ENCODE data around the gene DRP2.
"Not testable (repeated sequence)": the region's sequence is repeated elsewhere in the genome, so short reads cannot be mapped to it uniquely, and the experiment has no call there.

Gene DRP2, protein sequence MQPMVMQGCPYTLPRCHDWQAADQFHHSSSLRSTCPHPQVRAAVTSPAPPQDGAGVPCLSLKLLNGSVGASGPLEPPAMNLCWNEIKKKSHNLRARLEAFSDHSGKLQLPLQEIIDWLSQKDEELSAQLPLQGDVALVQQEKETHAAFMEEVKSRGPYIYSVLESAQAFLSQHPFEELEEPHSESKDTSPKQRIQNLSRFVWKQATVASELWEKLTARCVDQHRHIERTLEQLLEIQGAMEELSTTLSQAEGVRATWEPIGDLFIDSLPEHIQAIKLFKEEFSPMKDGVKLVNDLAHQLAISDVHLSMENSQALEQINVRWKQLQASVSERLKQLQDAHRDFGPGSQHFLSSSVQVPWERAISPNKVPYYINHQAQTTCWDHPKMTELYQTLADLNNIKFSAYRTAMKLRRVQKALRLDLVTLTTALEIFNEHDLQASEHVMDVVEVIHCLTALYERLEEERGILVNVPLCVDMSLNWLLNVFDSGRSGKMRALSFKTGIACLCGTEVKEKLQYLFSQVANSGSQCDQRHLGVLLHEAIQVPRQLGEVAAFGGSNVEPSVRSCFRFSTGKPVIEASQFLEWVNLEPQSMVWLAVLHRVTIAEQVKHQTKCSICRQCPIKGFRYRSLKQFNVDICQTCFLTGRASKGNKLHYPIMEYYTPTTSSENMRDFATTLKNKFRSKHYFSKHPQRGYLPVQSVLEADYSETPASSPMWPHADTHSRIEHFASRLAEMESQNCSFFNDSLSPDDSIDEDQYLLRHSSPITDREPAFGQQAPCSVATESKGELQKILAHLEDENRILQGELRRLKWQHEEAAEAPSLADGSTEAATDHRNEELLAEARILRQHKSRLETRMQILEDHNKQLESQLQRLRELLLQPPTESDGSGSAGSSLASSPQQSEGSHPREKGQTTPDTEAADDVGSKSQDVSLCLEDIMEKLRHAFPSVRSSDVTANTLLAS

DNA sequence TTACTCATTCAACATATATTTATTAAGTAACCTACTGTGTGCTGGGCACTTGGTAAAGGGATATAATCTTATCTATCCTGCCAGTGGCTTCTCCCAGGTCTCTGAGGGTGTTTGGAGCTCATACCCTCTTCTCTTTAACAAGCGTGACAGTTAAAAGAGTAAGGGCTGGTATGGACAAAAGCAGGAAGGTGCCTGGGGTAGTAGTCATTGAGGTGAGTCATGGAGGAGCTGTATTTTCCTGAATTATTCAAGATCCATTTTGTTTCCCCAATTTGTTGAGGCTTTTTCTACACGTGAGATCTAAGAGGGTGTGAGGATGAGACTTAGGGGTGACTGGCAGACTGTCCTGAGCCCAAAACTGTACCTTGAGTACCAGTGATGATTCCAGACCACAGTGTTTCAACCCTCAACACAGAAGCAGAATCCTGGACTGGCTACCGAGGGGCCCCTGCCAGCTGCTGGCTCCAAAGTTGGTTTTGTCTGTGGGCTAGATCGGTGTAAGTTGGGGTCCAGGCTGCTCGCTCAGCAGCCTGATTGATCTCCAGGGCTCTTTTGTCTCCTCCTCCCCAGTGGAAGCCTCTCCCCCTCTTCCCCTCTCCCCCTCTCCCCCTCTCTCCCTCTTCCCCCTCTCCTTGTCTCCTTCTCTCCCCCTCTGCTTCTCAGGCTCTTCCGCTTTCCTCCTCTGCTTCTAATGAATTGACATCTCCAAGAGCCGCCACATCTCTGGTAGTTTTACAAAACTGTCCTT lies at the start of gene DRP2:
DRP2 (plus strand) TSS at position 671 of the 748 bp plus-strand sequence. CDS start 11,862 bp downstream, outside the sequence.
- no peak for DNase-seq (ENCODE audit: low read depth)
- no peak within 1 kb of the TSS for H3K4me3 ChIP-seq (ENCODE audit: low read length)
- TF ChIP-seq, protein P1, sequence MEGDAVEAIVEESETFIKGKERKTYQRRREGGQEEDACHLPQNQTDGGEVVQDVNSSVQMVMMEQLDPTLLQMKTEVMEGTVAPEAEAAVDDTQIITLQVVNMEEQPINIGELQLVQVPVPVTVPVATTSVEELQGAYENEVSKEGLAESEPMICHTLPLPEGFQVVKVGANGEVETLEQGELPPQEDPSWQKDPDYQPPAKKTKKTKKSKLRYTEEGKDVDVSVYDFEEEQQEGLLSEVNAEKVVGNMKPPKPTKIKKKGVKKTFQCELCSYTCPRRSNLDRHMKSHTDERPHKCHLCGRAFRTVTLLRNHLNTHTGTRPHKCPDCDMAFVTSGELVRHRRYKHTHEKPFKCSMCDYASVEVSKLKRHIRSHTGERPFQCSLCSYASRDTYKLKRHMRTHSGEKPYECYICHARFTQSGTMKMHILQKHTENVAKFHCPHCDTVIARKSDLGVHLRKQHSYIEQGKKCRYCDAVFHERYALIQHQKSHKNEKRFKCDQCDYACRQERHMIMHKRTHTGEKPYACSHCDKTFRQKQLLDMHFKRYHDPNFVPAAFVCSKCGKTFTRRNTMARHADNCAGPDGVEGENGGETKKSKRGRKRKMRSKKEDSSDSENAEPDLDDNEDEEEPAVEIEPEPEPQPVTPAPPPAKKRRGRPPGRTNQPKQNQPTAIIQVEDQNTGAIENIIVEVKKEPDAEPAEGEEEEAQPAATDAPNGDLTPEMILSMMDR (conservative IDR thresholded peaks at IDR 0.05; ENCODE audit: low read depth, low read length), result no peak

DNA sequence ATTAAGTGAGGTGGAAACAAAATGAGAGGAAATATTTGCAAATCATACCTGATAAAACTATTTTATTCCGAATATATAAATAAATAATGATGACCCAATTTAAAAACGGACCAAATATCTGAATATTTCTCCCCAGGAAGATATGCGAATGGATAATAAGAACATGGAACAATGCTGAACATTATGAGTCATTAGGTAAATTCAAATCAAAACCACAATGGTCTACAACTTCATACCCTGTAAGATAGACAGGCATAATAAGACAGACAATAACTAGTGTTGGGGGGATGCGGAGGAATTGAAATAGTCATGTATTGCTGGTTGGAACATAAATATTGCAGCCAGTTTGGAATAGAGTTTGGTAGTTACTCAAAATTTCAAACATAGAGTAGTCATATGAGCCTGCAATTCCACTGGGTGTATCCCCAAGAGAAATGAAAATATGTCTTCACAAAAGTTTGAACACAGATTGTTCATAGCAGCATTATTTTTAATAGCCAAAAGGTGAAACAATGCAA lies 47.6 kb upstream of the DRP2 start:
- H3K4me3 ChIP-seq (ENCODE audit: low read length), result no peak overlapping the region
- TF ChIP-seq, protein P1 (conservative IDR thresholded peaks at IDR 0.05; ENCODE audit: low read depth, low read length), result no peak
- DNase-seq (ENCODE audit: low read depth), result no peak

DNA sequence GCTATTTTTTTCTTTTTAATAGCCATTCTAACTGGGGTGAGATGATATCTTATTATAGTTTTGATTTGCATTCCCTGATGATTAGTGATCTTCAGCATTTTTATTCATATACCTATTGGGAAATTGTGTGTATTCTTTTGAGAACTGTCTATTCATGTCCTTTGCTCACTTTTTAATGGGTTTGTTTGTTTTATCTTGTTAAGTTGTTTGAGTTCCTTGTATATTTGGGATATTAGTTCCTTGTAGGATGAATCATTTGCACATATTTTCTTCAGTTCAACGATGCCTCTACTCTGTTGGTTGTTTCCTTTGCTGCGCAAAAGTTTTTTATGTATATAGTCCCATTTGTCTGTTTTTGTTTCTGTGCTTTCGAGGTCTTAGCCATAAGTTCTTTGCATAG lies 43.1 kb upstream of the DRP2 start:
- no peak overlapping the region for H3K4me3 ChIP-seq (ENCODE audit: low read length)
- TF ChIP-seq, protein P1 (conservative IDR thresholded peaks at IDR 0.05; ENCODE audit: low read depth, low read length), result no peak
- DNase-seq (ENCODE audit: low read depth), result no peak

DNA sequence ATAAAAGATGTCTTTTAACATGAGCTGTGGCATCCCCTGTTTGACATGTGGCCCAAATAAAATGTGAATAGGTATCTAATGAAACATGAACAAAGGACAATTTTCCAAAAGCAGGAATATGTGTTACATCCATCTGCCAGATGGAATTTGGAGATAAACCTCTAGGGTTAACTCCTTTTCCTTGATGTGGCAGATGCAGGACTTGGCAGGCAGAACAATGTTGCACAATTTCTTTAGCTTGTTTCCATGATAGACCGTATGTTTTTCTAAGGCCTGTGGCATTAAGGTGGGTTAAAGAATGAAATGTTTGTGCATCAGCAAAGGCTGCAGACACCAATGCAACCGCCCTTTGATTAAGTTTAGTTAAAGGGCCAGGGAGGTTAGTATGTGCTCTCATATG lies 34.7 kb upstream of the DRP2 start:
- DNase-seq (ENCODE audit: low read depth); H3K4me3 ChIP-seq (ENCODE audit: low read length): not testable (repeated sequence)

DNA sequence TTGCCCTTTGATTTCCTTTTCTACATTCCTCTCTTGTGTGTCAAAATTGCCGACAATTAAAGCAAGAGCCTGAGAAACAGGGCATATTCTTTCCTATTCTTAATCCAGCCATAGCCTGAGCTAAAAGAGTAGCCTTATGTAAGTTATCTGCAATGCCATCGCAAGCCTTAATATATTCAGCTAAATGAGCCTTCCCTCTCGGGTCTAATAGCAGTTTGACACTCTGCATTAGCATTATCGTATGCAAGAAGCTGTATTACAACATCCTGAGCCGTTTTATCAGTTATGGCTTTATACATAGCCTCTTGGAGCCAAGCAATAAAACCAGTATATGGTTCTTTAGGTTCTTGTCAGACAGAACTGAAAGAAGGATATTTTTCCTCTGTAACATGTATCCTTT lies 31.6 kb upstream of the DRP2 start:
- H3K4me3 ChIP-seq (ENCODE audit: low read length); DNase-seq (ENCODE audit: low read depth): not testable (repeated sequence)

DNA sequence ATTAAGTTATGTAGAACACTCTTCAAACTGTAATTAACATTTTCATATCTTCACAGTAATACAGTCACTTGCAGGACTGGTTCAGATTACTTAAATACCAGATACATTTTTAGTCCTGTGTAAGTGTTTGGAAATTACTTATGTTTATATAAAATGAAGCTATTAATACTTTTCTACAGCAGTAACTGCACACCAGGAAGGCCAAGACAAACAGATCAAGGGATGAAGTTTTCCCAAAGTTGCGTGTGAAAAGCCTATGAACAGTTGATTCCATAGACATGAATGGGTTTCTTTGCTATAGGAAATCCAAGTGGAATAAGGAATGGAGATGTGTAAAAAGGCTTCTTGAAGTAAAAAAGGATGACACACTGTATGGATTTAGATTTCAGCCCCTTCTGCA lies 28.9 kb upstream of the DRP2 start:
- DNase-seq (ENCODE audit: low read depth), result no peak
- H3K4me3 ChIP-seq (ENCODE audit: low read length), result no peak overlapping the region
- TF ChIP-seq, protein P1 (conservative IDR thresholded peaks at IDR 0.05; ENCODE audit: low read depth, low read length), result no peak

DNA sequence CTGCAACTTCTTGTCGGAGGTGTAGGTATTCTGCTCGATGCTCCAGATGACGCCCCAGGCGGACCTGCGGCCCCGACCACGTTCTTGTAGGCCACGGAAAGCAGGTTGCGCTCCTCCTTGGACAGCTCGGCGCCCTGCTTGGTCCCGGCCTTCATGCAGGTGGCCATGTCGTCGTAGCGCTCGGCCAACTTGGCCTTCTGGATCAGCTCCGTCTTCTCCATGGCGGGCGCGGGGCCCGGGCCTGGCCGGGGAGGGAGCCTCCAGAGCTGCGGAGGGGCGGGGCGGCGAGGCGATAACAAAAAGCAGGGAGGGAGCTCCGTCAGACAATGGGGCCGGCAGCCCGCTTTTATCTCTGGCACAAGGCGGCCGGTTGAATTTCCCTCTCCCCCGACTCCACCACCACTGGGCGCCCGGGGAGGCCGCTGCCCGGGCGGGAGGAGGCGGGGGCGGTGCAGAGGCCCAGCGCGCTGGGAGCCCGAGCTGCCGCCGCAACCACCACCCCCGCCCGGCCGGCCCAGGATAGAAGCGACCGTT lies 28.3 kb upstream of the DRP2 start:
- no peak for DNase-seq (ENCODE audit: low read depth)
- H3K4me3 ChIP-seq (ENCODE audit: low read length), result peak overlapping the region; percentile 24
- TF ChIP-seq, protein P1 (conservative IDR thresholded peaks at IDR 0.05; ENCODE audit: low read depth, low read length), result no peak

All from retinal pigment epithelial cell (primary cell).